Measurements from ENCODE around the gene CDX2.

CDX2 gene

GRCh38 chr13:27918041-27918917 is 50.8 kb downstream of the CDX2 start:
- Mint-ChIP-seq H3K4me1 (peaks cover 26% of the 10 kb centered on the region), H3K9me3 (peaks cover 4% of the 10 kb centered on the region), H3K27me3 (ENCODE audit: low read depth, poor library complexity) (peaks cover 99% of the 10 kb centered on the region), H3K27ac (no peak overlapping the region), H3K36me3 (ENCODE audit: low read depth) (no peaks in the 10 kb centered on the region), H3K4me3 (peak overlapping the region; percentile 76)
- TF ChIP-seq CTCF (IDR thresholded peaks at IDR 0.05), result no peak
- peak; percentile 37 for DNase-seq

GRCh38 chr13:27917121-27917947 is 51.8 kb downstream of the CDX2 start:
- Mint-ChIP-seq H3K4me3 (peak overlapping the region; percentile 76), H3K27me3 (ENCODE audit: low read depth, poor library complexity) (peaks cover 98% of the 10 kb centered on the region), H3K4me1 (peaks cover 26% of the 10 kb centered on the region), H3K27ac (no peak overlapping the region), H3K36me3 (ENCODE audit: low read depth) (no peaks in the 10 kb centered on the region), H3K9me3 (peaks cover 4% of the 10 kb centered on the region)
- peak; percentile 53 for DNase-seq
- no peak for TF ChIP-seq CTCF (IDR thresholded peaks at IDR 0.05)

- H3K27me3 Mint-ChIP-seq (ENCODE audit: low read depth, poor library complexity), result peaks cover 91% of the 10 kb centered on the region
- no peak overlapping the region for H3K4me3 Mint-ChIP-seq
- peaks cover 4% of the 10 kb centered on the region for H3K9me3 Mint-ChIP-seq
- no peaks in the 10 kb centered on the region for H3K36me3 Mint-ChIP-seq (ENCODE audit: low read depth)
- H3K4me1 Mint-ChIP-seq, result peaks cover 21% of the 10 kb centered on the region
- H3K27ac Mint-ChIP-seq, result no peak overlapping the region
- DNase-seq, result no peak
- TF ChIP-seq CTCF (IDR thresholded peaks at IDR 0.05), result no peak
These were observed 53.6 kb downstream of the CDX2 start for GRCh38 chr13:27915301-27916207.

GRCh38 chr13:27913160-27913559 is 56.0 kb downstream of the CDX2 start:
- Mint-ChIP-seq H3K27me3 (ENCODE audit: low read depth, poor library complexity) (peaks cover 86% of the 10 kb centered on the region), H3K4me1 (peaks cover 12% of the 10 kb centered on the region)

More at GRCh38 chr13:27913160-27913559, 56.0 kb downstream of the CDX2 start:
- Mint-ChIP-seq H3K4me3 (no peak overlapping the region), H3K27ac (no peak overlapping the region), H3K36me3 (ENCODE audit: low read depth) (no peaks in the 10 kb centered on the region), H3K9me3 (peaks cover 4% of the 10 kb centered on the region)
- no peak for TF ChIP-seq CTCF (IDR thresholded peaks at IDR 0.05)
- DNase-seq, result no peak
